NCI-H69 (cell line): ENCODE measurements around the gene NUDT8.
A peak's percentile ranks its signal among the peaks of the same experiment; 100 is the strongest.
"Not testable (repeated sequence)": the region's sequence is repeated elsewhere in the genome, so short reads cannot be mapped to it uniquely, and the experiment has no call there.

Experiments
- DNase-seq: peaks from one replicate; lab custom pipeline; 2025; lab: John Stamatoyannopoulos, UW

NUDT8 gene

GRCh38 chr11:67642173-67643120, 12.7 kb upstream of the NUDT8 start:
- no peak for DNase-seq

- no peak for DNase-seq
Measured at GRCh38 chr11:67641338-67642172, 11.8 kb upstream of the NUDT8 start.

GRCh38 chr11:67640758-67641337, 11.1 kb upstream of the NUDT8 start:
- no peak for DNase-seq

GRCh38 chr11:67640021-67640757, 10.5 kb upstream of the NUDT8 start:
- peak; percentile 62 for DNase-seq

- DNase-seq: no peak
Measured at GRCh38 chr11:67639438-67639859, 9.7 kb upstream of the NUDT8 start, which contains the start of gene TBX10. TBX10 (minus strand) TSS chr11:67639763; CDS start chr11:67639472, 291 bp downstream.

GRCh38 chr11:67638535-67639437, 9.0 kb upstream of the NUDT8 start:
- no peak for DNase-seq

GRCh38 chr11:67637441-67637840, 7.7 kb upstream of the NUDT8 start:
- DNase-seq: not testable (repeated sequence)

- DNase-seq: no peak
Measured at GRCh38 chr11:67636962-67637361, 7.2 kb upstream of the NUDT8 start.

- DNase-seq: no peak
Measured at GRCh38 chr11:67635231-67635521, 5.4 kb upstream of the NUDT8 start.

- peak; percentile 32 for DNase-seq
Measured at GRCh38 chr11:67634366-67635230, 4.9 kb upstream of the NUDT8 start.

GRCh38 chr11:67633758-67634365, 4.1 kb upstream of the NUDT8 start:
- DNase-seq: no peak

- no peak for DNase-seq
Measured at GRCh38 chr11:67632982-67633755, 3.4 kb upstream of the NUDT8 start.

GRCh38 chr11:67632175-67632981, 2.6 kb upstream of the NUDT8 start:
- DNase-seq: no peak

GRCh38 chr11:67631853-67632174, 2.1 kb upstream of the NUDT8 start:
- no peak for DNase-seq

GRCh38 chr11:67631411-67631810, 1.7 kb upstream of the NUDT8 start:
- DNase-seq: no peak

GRCh38 chr11:67630943-67631331, 1.2 kb upstream of the NUDT8 start:
- DNase-seq: no peak

GRCh38 chr11:67630228-67630942, 648 bp upstream of the NUDT8 start:
- peak; percentile 98 for DNase-seq
